ENCODE results near the gene ZNF423.

- no peak for TF ChIP-seq POLR2AphosphoS5 (IDR thresholded peaks at IDR 0.05; ENCODE audit: low read depth, low read length)
- no peak for TF ChIP-seq FOXP2 (optimal IDR thresholded peaks at IDR 0.05; ENCODE audit: borderline replicate concordance, extremely low read depth, extremely low read length, insufficient read depth)
- TF ChIP-seq TAF1 (IDR thresholded peaks at IDR 0.05; ENCODE audit: borderline replicate concordance, insufficient read depth, low read length): no peak
- TF ChIP-seq SIN3A (IDR thresholded peaks at IDR 0.05; ENCODE audit: borderline replicate concordance, insufficient read depth, low read length): no peak
Observed at GRCh38 chr16:49620869-49621240, 235.1 kb downstream of the ZNF423 start.

Data from PFSK-1 (cell line).